Parathyroid adenoma (tissue), 2 donors: Measurements from ENCODE around the gene BCHE.

Source experiments
- H2AFZ ChIP-seq: fragments of 300-600 bp; sonication (generic); one replicate; pipeline ENCODE4 v1.7.0; 2017; ENCODE audit warnings: antibody characterized with exemption, mild to moderate bottlenecking
- H3K27ac ChIP-seq: fragments of 300-600 bp; sonication (generic); one replicate; pipeline ENCODE4 v1.7.0; 2017
- H3K27me3 ChIP-seq: fragments of 300-600 bp; sonication (generic); one replicate; pipeline ENCODE4 v1.7.0; 2017; ENCODE audit warnings: low read length; ENCODE audit not compliant: control insufficient read depth, insufficient read depth
- H3K36me3 ChIP-seq: fragments of 300-600 bp; sonication (generic); one replicate; pipeline ENCODE4 v1.7.0; 2017; ENCODE audit warnings: low read length; ENCODE audit not compliant: control insufficient read depth, insufficient read depth
- H3K4me1 ChIP-seq: fragments of 300-600 bp; sonication (generic); one replicate; pipeline ENCODE4 v1.7.0; 2017; ENCODE audit warnings: control low read depth
- H3K4me2 ChIP-seq: fragments of 300-600 bp; sonication (generic); one replicate; pipeline ENCODE4 v1.7.0; 2017; ENCODE audit warnings: low read length
- H3K4me3 ChIP-seq: fragments of 300-600 bp; sonication (generic); one replicate; pipeline ENCODE4 v1.7.0; 2017; ENCODE audit warnings: low read depth, low read length
- H3K79me2 ChIP-seq: fragments of 300-600 bp; sonication (generic); one replicate; pipeline ENCODE4 v1.7.0; 2017; ENCODE audit warnings: control low read depth
- H3K9ac ChIP-seq: fragments of 300-600 bp; sonication (generic); one replicate; pipeline ENCODE4 v1.7.0; 2017; ENCODE audit warnings: mild to moderate bottlenecking
- H3K9me3 ChIP-seq: fragments of 300-600 bp; sonication (generic); one replicate; pipeline ENCODE4 v1.7.0; 2017; ENCODE audit warnings: low read length; ENCODE audit not compliant: control insufficient read depth
- CTCF ChIP-seq: fragments of 300-600 bp; sonication (generic); IDR thresholded peaks from one replicate; pipeline ENCODE4 v1.7.0; 2017; ENCODE audit warnings: antibody characterized with exemption, mild to moderate bottlenecking
- donor health status: primary hyperparathyroidism.

The BCHE gene

GRCh38 chr3:165770781-165771180, 66.4 kb downstream of the BCHE start:
- Histone ChIP-seq H3K27me3 (no peaks in the 10 kb centered on the region), H3K79me2 (no peaks in the 10 kb centered on the region), H3K9ac (no peak overlapping the region), H3K4me1 (no peaks in the 10 kb centered on the region), H3K9me3 (no peaks in the 10 kb centered on the region), H3K4me2 (no peak overlapping the region), H2AFZ (no peak overlapping the region), H3K27ac (no peak overlapping the region), H3K4me3 (no peak overlapping the region), H3K36me3 (no peaks in the 10 kb centered on the region)
- no peak for TF ChIP-seq CTCF

GRCh38 chr3:165768680-165769079, 68.5 kb downstream of the BCHE start:
- Histone ChIP-seq H3K36me3 (no peaks in the 10 kb centered on the region), H3K9ac (no peak overlapping the region), H3K27ac (no peak overlapping the region), H3K79me2 (no peaks in the 10 kb centered on the region), H3K4me3 (no peak overlapping the region), H3K4me1 (no peaks in the 10 kb centered on the region), H3K27me3 (no peaks in the 10 kb centered on the region), H2AFZ (no peak overlapping the region), H3K4me2 (no peak overlapping the region), H3K9me3 (no peaks in the 10 kb centered on the region)
- TF ChIP-seq CTCF = no peak

GRCh38 chr3:165759041-165759440, 78.2 kb downstream of the BCHE start:
- no peaks in the 10 kb centered on the region for H3K36me3 ChIP-seq
- H3K4me3 ChIP-seq = no peak overlapping the region
- no peaks in the 10 kb centered on the region for H3K79me2 ChIP-seq
- no peaks in the 10 kb centered on the region for H3K4me1 ChIP-seq
- H3K27ac ChIP-seq = no peak overlapping the region
- H3K9ac ChIP-seq = no peak overlapping the region
- no peaks in the 10 kb centered on the region for H3K9me3 ChIP-seq
- H3K4me2 ChIP-seq = no peak overlapping the region
- no peaks in the 10 kb centered on the region for H3K27me3 ChIP-seq
- H2AFZ ChIP-seq = no peak overlapping the region
- no peak for TF ChIP-seq CTCF

- Histone ChIP-seq H3K4me1 (no peaks in the 10 kb centered on the region), H3K4me3 (no peak overlapping the region), H3K4me2 (no peak overlapping the region), H3K36me3 (no peaks in the 10 kb centered on the region), H3K27me3 (no peaks in the 10 kb centered on the region), H3K79me2 (no peaks in the 10 kb centered on the region), H3K27ac (no peak overlapping the region), H3K9me3 (no peaks in the 10 kb centered on the region), H3K9ac (no peak overlapping the region), H2AFZ (no peak overlapping the region)
- no peak for TF ChIP-seq CTCF
These were observed 81.7 kb downstream of the BCHE start for GRCh38 chr3:165755571-165755970.

GRCh38 chr3:165754219-165755007, 82.8 kb downstream of the BCHE start:
- no peak overlapping the region for H3K27ac ChIP-seq
- no peaks in the 10 kb centered on the region for H3K79me2 ChIP-seq
- H3K36me3 ChIP-seq = no peaks in the 10 kb centered on the region
- H3K4me2 ChIP-seq = no peak overlapping the region
- no peak overlapping the region for H3K9ac ChIP-seq
- H2AFZ ChIP-seq = no peak overlapping the region
- TF ChIP-seq CTCF = no peak
- H3K4me3 ChIP-seq = no peak overlapping the region
- no peaks in the 10 kb centered on the region for H3K9me3 ChIP-seq
- H3K4me1 ChIP-seq = no peaks in the 10 kb centered on the region
- H3K27me3 ChIP-seq = no peaks in the 10 kb centered on the region
